Thyroid gland (tissue), 4 donors: Measurements from ENCODE around the gene NDUFS7.

Experiments used
- POLR2A ChIP-seq, 2 donors: fragments of 450-650 bp; IDR thresholded peaks; one replicate each; pipeline ENCODE4 v1.6.1; 2017; ENCODE audit warnings: antibody characterized with exemption in 2 of 2, mild to moderate bottlenecking in 2 of 2, moderate library complexity in 1 of 2
- TF ChIP-seq, protein P1 (sequence below), 6 experiments: fragments of 200-600 bp in 3 of 6; fragments of 450-650 bp in 3 of 6; sonication (generic) in 3 of 6; IDR thresholded peaks; one replicate each; pipeline ENCODE4 v1.5.1; 2016 to 2019; ENCODE audit warnings: antibody characterized with exemption in 6 of 6, mild to moderate bottlenecking in 2 of 6, inconsistent platforms in 1 of 6, moderate library complexity in 1 of 6

DNA sequence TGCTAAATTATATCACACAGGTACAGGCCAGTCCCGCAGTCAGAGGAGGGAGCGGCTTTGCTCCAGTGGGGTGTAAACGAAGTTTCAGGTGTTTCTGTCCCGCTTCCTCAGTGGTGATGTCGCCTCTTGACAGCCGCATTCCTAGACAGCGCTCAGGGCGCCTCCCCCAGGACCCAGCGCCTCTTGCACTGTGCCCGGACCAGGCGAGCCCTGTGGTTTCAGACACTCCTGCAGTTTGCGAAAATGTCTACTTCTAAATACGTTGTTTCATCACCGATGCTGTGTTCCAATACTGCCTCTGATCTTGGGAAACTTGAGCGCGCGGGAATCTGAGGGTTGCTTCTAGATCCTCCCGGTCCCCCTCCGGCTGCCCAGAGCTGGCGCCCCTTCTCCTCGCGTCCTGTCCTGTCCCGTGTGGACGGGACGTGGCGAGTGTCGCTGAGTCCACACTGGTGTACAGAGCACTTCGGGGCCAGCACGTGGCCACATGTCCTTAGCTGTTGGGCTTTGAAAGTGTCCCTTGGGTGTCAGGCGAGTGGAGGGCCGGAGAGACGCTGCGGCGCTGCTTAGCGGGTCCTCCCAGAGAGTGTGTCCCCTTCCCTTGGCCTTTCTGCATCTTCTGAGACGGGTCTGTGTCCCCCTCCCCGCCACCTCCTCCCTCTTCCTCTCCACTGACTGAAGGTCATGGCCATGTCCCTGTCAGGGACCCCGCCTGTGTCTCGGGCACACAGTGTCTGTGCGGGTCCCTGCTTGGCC lies 39.9 kb downstream of the NDUFS7 start:
- TF ChIP-seq, protein P1, sequence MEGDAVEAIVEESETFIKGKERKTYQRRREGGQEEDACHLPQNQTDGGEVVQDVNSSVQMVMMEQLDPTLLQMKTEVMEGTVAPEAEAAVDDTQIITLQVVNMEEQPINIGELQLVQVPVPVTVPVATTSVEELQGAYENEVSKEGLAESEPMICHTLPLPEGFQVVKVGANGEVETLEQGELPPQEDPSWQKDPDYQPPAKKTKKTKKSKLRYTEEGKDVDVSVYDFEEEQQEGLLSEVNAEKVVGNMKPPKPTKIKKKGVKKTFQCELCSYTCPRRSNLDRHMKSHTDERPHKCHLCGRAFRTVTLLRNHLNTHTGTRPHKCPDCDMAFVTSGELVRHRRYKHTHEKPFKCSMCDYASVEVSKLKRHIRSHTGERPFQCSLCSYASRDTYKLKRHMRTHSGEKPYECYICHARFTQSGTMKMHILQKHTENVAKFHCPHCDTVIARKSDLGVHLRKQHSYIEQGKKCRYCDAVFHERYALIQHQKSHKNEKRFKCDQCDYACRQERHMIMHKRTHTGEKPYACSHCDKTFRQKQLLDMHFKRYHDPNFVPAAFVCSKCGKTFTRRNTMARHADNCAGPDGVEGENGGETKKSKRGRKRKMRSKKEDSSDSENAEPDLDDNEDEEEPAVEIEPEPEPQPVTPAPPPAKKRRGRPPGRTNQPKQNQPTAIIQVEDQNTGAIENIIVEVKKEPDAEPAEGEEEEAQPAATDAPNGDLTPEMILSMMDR (IDR thresholded peaks at IDR 0.05): no peak
- no peak for TF ChIP-seq POLR2A (IDR thresholded peaks at IDR 0.05)
